Skeletal muscle cell (primary cell): ENCODE data around the gene SLC8A3.

Source experiments
- DNase-seq: peaks from one replicate; pipeline ENCODE4 v3.0.0-alpha.2; 2010; ENCODE audit warnings: low read depth
- H3K4me3 ChIP-seq: 2 replicates; pipeline ENCODE4 v1.5.1; 2011; ENCODE audit warnings: low read depth, mild to moderate bottlenecking, control low read depth, low read length, moderate library complexity

Gene SLC8A3

DNA sequence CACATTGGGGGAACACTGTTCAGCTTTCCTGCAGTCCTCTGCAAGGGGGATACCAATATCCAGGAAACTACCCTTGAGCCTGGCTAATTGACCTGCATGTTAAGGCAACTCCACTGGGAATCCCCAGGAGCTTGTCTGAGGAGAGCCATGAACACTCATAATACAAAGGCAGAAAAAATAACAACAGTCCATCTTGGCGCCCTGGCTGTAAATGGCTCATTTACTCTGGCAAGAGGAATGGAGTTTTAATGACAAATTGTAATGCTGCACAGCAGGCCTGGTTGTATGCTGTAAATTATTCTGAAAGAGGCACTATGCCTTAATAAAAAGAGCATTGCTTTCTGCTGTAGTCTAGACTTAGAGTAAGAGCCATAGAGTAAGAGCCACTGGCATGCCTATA, 58.3 kb downstream of the SLC8A3 start:
- no peak for DNase-seq
- H3K4me3 ChIP-seq: no peak overlapping the region

DNA sequence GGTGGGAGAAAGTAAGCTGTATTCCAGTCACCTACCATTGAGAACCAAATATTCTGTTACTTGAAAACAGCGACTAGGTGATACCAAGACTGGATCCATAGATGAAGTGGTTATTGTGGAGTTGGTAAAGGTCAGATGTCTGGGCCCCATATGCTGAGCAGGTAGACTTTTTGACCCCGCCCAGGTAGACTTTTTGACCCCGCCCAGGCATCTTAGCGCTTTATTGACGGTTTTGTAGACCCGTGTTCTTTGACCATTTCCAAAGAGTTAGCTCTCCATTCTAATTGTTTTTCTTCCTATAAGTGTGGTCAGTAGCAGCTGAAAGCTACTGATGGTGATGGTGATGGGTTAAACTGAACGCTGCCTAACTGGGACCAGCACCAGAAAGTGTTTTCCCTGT, 61.6 kb downstream of the SLC8A3 start:
- DNase-seq: no peak
- H3K4me3 ChIP-seq: no peak overlapping the region

DNA sequence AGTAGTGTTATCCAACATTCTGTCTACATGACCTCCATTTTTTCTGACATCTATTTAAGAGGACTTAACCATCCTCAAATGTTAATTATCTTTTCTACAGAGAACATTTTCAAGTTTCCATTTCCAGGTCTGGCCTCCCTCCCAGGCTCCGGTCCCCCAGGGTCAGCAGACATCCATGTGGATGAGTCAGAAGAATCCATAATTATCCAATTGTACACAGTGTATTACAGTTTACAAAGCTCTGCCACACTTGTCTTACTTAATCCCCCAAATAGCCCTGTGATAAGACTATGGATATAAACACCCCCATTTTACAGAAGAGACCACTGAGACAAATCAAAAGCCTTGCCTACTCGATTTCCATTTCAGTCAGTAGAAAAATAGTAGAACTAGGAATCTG, 65.0 kb downstream of the SLC8A3 start:
- H3K4me3 ChIP-seq: no peak overlapping the region
- DNase-seq: no peak

DNA sequence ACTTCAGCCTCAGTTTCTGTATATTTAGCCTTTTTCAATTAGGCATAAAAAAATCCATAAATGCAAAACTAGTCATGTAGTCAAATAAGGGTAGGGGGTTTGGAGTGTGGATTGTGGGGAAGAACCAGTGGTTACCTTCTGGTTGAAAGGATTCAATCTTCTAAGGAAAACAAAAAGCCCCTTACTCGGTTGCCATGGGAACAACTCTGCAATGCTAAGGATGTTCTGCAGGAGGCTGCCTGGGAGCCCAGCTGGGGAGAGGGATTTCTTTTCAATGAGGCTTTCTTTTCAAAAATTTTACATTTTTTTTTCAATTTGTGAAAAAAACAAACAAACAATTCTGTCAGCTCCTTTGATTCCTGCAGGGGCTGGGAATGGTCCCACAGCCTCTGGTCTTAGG, 67.2 kb downstream of the SLC8A3 start:
- no peak overlapping the region for H3K4me3 ChIP-seq
- no peak for DNase-seq

DNA sequence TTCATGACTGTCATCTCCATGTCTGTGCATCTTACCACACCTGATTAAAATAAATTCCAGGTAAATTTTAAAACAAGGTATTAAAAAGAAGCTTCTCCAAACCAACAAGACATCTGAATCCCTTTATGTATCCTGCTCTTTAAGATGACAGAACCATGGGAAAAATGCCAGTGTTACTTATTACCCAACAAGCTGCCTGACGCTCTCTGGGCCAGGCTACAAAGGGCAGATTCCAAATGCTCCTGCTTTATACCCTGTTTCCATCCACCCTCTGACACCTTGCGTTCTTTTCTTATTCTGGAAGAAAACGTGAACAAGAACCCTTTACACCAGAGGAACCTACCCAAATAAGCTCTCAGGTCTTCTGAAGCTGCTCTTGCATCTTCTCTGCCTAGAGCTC, 70.7 kb downstream of the SLC8A3 start:
- no peak overlapping the region for H3K4me3 ChIP-seq
- no peak for DNase-seq

DNA sequence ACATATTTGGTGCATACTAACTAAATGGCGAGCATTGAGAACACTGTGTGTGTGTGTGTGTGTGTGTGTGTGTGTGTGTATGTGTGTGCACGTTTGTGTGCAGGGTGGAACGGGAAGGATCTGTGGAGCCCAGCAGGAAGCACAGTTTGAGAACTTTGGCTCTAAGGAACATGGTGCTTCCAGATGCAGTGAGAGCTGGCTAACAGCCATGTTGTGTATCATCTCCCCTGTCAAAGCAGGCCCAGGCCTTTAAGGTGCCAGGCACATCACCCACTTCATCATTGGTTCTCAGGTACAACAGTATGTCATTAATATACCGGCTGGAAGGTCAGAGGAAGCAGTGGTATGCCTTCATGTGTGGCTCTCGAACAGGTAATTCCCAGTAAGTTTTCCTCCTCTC, 72.5 kb downstream of the SLC8A3 start:
- DNase-seq: no peak
- H3K4me3 ChIP-seq: no peak overlapping the region

DNA sequence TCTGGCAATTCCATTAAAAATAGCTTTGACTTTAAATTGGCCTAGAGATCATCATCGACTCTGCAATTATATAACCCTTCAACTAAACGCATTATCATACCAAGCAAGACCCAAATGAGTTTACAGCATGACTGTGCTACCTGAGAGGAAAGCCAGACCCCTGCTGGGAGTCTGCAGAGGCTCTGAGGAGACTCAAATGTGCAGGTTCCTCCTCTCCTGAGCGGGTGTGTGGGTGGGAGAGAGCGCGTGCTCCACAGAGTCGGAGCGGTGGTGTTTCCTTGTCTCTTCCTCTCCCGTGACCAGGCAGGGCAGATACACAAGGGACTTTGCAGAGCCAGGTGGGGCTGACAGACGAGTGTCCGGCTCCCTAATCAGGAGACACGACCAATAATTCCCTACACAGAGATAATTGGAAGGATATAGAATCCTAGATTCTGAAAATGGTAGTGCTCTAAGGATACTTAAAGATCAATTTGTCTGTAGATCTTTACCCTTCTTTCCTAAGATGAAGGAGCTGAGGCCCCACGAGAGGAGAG, 74.1 kb downstream of the SLC8A3 start:
- no peak for DNase-seq
- H3K4me3 ChIP-seq: no peak overlapping the region

DNA sequence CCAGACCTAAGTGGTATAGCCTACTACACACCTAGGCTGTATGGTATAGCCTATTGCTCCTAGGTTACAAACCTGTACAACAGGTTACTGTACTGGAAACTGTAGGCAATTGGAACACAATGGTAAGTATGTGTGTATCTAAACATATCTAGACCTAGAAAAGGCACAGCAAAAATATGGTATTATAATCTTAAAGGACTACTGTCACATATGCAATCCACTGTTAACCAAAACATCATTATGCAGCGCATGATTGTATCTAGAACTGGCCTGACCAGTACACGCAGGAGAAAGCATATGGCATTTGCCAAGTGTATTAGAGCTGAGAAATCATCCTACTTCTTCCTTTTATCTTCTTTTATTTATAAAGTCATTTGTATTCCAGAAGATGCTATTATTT, 75.5 kb downstream of the SLC8A3 start:
- DNase-seq: no peak

DNA sequence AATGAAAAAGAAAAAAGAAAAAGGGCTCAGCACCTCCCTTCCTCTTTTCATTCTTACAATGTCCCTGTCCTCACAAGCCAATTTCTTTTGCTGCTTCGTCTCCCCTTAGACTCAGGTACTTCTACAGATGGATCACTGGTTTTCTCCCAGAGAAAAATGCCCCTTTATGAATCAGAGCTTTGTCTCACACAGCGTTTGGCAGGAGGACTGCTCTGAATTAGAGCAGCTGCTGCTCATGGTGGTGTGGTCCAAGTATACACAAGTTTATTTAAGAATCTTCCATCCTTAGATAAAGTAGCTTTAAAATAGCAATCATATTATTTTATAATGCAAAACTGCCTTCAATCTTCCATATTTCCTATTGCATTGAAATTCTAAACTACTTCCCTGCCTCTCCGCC, 80.3 kb downstream of the SLC8A3 start:
- no peak for DNase-seq
- H3K4me3 ChIP-seq: no peak overlapping the region

More for the DNA sequence above, 75.5 kb downstream of the SLC8A3 start:
- no peak overlapping the region for H3K4me3 ChIP-seq

DNA sequence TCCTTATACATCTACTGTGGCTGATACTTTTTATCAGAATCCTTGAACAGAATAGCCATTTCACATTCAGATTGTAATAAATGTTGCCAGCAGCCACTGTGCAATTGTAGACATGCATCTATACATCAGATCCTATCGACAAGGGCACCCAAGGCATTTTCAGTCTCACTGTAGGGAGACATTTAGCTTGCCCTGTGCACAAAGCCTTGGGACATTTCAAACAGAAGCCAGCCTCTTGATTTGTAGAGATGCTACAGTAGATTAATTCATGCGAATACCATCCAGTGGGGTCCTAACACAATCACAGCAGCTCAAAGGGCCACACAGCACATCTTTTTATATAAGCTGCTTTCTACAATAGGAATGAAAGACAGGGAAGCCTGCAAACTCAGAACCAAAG, 81.4 kb downstream of the SLC8A3 start:
- H3K4me3 ChIP-seq: no peak overlapping the region
- no peak for DNase-seq

DNA sequence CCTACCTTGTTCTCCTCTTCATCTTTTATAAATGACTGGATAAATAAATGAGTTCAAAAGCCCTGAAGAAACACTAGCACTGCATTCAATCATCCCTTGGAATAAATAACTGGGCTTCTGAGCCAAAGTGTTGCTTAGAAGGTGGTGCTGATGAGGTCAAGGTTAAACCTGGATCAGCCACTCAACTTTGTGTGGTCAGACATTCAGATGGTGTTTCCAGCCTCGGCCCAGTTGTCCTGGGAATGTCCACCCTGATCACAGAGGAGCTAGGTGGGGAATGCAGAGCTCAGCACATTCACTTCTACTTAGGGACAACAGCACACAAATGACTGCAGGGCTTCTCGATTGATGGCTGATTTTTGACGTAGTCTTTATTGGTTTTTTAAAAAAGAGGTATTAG, 88.7 kb downstream of the SLC8A3 start:
- H3K4me3 ChIP-seq: no peak overlapping the region
- no peak for DNase-seq

DNA sequence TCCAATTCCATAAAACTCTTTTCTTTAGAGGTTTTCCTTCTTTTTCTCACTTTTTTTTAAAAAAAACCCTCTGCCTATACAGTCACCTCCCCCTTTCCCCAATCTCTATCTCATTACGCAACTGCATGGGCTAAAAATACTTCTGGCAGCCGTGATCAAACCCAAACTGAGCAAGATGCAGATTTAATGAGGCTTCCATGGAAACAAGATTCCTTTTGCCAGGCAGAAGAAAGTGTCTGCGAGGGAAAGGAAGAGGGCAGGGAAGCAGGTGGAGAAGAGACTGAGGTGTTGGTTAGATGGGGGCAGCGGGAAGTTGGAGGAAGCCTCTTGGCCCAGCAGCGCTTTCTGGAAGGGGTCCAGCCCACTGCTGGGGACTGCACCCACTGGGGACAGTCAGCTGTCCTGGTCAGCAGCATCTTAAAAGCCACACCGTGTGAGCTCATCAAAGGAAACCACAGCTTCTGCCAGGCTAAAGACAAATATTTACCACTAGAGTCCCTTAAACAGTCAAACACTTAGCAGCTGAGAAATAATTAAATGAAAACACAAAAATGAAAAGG, 90.4 kb downstream of the SLC8A3 start:
- DNase-seq: no peak
- H3K4me3 ChIP-seq: no peak overlapping the region

DNA sequence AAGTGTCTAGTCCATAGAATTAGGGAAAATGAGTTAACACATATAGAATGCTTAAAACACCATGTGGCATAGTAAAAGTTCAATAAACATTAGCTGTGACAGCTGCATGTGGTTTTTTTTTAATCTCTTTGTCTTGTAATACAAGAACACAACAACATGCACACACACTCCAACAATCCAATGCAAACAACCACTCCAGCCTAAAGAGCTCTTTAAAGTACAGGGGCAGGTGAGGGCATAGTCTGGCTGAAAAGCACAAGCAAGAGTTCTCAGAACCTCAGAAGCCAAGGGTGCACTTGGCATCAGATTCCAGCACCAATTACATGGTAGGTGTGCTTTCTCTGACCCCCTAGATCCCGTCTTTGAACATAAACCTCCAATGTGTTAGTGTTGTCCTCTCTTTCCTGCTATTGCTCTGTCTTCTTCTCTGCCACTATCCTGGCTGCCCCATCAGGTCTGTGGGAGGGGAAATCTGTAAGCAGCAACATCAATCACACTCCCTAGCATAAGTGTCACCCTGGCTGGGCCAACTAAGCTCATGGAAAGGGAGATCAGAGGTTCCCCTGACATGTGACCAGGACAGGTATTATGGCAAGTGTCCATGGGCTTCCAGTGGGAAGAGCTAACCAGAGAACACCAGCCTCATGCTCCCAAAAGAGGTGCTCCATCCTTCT, 91.0 kb downstream of the SLC8A3 start:
- no peak overlapping the region for H3K4me3 ChIP-seq
- DNase-seq: no peak

DNA sequence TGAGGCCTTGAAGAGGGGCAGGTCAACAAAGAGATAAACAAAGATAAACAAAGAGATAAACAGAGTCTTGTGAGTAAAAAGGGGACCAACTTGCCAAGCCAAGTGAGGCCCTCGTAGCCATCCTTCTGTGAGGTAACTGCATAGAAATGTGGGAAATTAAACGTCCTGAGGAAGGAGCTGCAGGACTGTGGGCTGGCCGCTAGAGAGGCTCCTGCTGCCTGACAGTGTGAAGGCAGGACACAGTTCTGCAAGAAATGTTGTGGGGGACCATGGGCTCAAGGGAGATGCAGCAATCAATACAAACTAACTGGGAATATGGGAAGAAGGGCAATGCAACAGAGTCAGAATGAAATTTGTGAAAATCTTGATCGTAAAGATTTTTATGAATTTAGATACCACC, 91.9 kb downstream of the SLC8A3 start:
- DNase-seq: no peak

DNA sequence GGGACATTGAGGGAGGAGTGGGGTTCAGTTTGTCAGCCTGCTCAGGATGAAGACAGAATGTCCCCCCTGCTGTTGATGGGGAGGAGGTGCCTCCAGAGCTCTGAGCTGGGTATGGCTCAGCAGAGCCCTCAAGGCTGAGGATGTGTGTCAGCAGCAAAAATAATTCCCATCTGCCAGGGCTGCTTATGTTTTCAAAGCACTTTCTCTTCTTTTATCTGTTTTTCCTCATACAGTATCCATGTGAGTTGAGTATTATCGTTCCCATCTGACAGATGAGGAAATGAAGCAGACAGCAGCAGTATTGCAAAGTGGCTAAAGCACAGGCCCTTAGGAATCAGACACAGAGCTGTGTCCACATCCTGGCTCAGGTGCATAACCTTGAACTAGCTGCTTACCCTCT, 94.1 kb downstream of the SLC8A3 start:
- no peak for DNase-seq
- H3K4me3 ChIP-seq: no peak overlapping the region

More for the DNA sequence above, 91.9 kb downstream of the SLC8A3 start:
- no peak overlapping the region for H3K4me3 ChIP-seq

DNA sequence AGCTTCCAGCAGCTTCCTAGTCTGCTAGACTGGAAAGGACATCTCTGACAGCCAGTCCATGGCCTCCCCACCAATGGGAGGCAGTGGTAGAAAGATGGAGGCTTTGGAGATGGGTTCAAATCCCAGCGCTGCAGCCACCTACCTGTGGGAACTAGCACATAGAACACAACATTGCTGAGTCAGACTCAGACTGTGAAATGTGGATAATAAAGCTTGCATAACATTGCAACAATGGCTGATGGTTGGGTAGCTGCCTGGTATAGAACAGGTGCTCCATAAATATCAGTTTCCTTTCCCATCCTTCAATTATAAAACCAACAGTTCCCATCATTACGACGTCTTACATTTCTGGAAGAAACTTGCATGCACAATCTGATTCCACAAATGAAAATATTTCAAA, 94.6 kb downstream of the SLC8A3 start:
- no peak for DNase-seq
- no peak overlapping the region for H3K4me3 ChIP-seq

DNA sequence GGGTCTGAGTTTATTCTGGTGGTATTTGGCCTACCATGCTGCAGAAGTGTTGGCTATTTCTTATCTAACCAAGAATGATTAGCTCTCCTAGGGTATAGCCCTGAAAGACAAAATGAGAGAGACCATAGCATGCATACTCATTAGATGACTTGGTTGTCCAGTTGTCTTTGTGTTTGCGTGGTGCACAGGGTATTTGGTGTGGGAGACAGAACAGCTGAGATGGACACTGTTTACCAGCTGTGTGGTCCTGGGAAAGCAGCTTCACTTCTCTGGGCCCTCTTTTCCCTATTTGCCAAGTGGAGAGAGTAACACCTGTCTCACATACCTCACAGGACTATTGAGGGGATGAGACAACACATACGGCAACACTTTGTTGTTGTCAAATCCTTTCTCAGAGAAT, 95.6 kb downstream of the SLC8A3 start:
- no peak for DNase-seq
- H3K4me3 ChIP-seq: no peak overlapping the region

DNA sequence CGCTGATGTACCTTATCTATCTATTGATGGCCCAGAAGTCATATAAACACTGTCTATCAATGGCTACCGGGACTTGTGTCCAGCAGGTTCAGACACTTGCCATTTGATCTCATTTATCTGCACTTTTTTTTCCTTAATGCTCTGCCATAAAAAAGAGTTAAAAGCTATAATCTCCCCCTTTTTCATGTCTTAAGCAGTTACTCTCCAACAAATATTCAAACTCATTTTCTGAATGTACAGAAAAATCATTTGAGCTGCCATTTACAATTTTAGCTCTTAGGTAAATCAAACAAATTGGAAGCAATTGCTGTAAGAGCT, 101.4 kb downstream of the SLC8A3 start:
- DNase-seq: no peak
- H3K4me3 ChIP-seq: no peak overlapping the region

DNA sequence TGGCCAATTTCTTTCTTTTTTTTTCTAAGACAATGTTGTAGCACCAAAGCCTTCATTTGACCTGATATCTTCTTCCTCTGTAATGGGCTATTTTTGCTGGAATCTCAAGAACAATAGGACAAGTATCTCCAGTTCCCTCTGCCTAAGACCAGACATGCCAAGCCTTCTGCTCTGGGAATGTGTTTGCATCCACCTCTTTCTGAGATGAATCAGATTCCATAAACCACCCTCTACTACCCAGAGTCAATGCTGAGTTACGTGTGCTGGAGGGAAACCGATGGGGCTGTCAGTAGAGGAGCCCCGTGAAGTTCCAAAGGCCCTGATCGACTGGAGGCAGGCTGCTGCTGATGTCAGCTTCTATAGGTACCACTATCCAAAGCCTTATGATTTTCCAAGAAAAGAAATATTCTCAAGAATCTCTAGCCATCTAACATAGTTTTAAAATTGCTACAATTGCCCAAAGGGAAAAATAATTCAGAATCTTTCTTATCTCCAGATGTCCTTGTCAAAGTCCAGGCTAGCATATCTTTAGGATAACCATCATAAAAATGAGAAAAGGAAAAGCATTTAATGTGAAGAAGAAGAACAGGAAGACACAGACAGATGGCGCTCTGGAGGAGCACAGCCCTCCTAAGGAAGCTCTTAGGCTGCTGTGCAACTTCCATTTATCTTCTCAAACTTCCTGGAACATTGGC, 101.9 kb downstream of the SLC8A3 start:
- peak; percentile 20 for DNase-seq
- H3K4me3 ChIP-seq: no peak overlapping the region

DNA sequence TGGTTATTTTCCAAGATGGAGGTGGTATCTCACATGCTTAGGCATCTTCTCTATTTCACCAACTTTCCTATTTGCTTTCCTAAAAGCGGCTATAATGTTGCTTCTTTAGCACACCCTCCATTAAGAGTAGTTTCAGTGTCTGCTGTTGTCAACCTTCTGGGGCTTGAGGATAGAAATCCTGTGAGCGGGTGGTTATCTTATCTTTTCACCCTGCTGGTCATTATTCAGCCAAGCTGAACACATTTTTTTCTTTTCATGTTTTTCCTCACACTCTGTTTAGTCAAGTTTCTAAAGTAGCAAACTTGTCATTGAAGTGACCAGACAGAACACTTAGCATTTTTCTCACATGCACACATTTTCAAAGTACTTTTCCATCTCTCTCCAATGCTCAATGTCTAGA, 104.5 kb downstream of the SLC8A3 start:
- DNase-seq: no peak
- no peak overlapping the region for H3K4me3 ChIP-seq

DNA sequence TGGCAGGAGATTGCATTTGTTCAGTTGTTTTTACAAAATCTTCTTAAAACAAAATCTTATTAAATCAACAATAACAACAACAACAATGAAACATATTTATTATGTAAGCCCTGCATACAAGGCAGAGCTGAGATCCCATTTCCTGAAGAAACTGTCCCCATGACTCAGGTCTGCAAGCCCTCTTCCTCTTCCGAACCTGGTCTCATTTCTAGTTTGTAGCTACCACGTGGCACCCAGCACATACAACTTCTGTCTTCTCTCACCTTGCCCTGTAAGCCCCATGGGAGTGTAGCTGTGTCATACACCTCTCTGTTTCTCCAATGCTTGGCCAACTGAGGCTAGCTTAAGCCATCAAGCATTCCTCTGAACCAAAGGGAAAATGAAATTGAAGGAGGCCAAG, 106.4 kb downstream of the SLC8A3 start:
- no peak overlapping the region for H3K4me3 ChIP-seq
- no peak for DNase-seq
